ENCODE measurements around the gene NSG2. TPM values are rescaled to one million over a fixed set of nuclear protein-coding genes. Genes with fewer than 3 reads are reported as not detected.
"Not testable (repeated sequence)": the region's sequence is repeated elsewhere in the genome, so short reads cannot be mapped to it uniquely, and the experiment has no call there.

Gene NSG2
- polyA plus RNA-seq, 1 experiment = not detected

DNA sequence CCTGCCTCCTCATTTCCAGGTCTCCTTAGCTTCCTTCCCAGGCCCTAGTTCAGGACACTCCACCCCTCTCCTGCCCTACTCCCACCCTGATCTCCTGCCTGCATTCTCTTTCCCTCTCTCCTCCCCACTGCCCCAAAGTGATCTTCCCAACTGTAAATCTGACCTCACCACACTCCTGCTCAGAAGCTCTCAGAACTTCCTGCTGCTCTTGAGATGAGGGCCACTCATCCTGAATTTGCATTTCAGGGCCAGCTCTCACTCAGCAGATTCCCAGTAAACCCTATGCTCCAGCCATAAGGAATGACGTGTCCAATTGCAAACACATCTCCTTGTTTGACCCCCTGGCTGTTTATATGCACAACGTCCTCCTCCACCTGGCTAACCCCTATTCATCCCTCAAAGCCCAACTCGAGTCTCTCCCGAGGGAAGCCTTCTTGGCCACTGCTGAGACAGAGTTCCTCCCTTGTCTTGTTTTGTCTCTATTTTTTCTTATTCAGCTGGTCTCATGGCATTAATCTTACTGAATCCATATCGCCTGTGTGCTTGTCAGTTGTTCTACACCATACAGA is 95.0 kb downstream of the NSG2 start:
- CTCF ChIA-PET = no interaction called here

DNA sequence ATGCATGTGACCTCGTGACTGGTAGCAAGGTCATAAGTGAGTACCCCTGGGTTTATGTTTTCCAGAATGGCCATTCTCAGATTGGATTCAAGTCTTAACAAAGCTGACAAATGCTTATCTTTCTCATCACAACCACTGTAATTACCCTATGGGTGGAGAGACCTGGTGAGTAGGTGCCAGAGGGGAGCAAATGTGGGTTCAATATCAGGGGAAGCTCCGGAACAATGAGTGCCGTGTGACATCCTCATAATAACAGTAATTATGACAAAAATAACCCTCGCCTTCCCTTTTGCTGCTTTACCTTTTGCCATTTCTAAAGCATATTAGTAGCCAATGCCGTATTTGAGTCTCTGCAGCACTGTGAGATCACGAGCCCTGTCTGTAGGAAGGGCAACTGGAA is 95.9 kb downstream of the NSG2 start:
- no peaks in the 10 kb centered on the region for H3K9me3 ChIP-seq (ENCODE audit: control insufficient read depth, insufficient read depth, low read length)
- POLR2A ChIA-PET = no interaction called here
- DNase-seq (ENCODE audit: low read depth, low spot score) = no peak
- TF ChIP-seq, protein P1, sequence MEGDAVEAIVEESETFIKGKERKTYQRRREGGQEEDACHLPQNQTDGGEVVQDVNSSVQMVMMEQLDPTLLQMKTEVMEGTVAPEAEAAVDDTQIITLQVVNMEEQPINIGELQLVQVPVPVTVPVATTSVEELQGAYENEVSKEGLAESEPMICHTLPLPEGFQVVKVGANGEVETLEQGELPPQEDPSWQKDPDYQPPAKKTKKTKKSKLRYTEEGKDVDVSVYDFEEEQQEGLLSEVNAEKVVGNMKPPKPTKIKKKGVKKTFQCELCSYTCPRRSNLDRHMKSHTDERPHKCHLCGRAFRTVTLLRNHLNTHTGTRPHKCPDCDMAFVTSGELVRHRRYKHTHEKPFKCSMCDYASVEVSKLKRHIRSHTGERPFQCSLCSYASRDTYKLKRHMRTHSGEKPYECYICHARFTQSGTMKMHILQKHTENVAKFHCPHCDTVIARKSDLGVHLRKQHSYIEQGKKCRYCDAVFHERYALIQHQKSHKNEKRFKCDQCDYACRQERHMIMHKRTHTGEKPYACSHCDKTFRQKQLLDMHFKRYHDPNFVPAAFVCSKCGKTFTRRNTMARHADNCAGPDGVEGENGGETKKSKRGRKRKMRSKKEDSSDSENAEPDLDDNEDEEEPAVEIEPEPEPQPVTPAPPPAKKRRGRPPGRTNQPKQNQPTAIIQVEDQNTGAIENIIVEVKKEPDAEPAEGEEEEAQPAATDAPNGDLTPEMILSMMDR (IDR thresholded peaks at IDR 0.05; ENCODE audit: low read depth, low read length) = no peak
- CTCF ChIA-PET = no interaction called here
- no peaks in the 10 kb centered on the region for H3K27me3 ChIP-seq (ENCODE audit: control insufficient read depth, insufficient read depth, low read length)
- H3K4me3 ChIP-seq (ENCODE audit: low read depth, low read length) = no peak overlapping the region
- no peak overlapping the region for H3K27ac ChIP-seq (ENCODE audit: low read depth, low read length)

More for the DNA sequence above, 95.0 kb downstream of the NSG2 start:
- no peak for DNase-seq (ENCODE audit: low read depth, low spot score)
- Histone ChIP-seq H3K4me3 (ENCODE audit: low read depth, low read length) (no peak overlapping the region), H3K27me3 (ENCODE audit: control insufficient read depth, insufficient read depth, low read length) (no peaks in the 10 kb centered on the region), H3K9me3 (ENCODE audit: control insufficient read depth, insufficient read depth, low read length) (no peaks in the 10 kb centered on the region), H3K27ac (ENCODE audit: low read depth, low read length) (no peak overlapping the region)
- POLR2A ChIA-PET = no interaction called here
- TF ChIP-seq, protein P1 (IDR thresholded peaks at IDR 0.05; ENCODE audit: low read depth, low read length) = no peak

DNA sequence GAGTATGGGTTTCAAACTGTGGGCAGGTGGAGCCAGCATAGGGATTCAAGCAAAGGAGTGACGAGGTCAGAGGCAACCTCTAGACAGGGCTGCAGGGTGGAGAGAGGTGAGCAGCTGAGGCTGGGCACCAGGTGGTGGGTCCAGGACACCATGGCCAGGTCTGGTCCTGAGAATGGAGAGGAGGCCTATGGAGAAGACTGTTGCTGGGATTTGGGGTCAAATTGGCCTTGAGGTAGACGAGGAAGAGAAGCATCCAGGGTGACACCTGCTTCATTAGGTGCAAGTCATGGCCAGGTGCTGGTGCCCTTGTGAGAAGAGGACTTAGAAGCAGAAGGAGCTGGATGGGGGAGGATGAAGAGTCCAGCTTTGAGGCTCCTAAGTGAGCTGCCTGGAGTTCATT is 99.6 kb downstream of the NSG2 start:
- no peak overlapping the region for H3K4me3 ChIP-seq (ENCODE audit: low read depth, low read length)
- DNase-seq (ENCODE audit: low read depth, low spot score) = no peak
- TF ChIP-seq, protein P1 (IDR thresholded peaks at IDR 0.05; ENCODE audit: low read depth, low read length) = no peak
- H3K9me3 ChIP-seq (ENCODE audit: control insufficient read depth, insufficient read depth, low read length) = no peaks in the 10 kb centered on the region
- H3K27ac ChIP-seq (ENCODE audit: low read depth, low read length) = no peak overlapping the region
- POLR2A ChIA-PET = no interaction called here
- no peaks in the 10 kb centered on the region for H3K27me3 ChIP-seq (ENCODE audit: control insufficient read depth, insufficient read depth, low read length)
- CTCF ChIA-PET = no interaction called here

DNA sequence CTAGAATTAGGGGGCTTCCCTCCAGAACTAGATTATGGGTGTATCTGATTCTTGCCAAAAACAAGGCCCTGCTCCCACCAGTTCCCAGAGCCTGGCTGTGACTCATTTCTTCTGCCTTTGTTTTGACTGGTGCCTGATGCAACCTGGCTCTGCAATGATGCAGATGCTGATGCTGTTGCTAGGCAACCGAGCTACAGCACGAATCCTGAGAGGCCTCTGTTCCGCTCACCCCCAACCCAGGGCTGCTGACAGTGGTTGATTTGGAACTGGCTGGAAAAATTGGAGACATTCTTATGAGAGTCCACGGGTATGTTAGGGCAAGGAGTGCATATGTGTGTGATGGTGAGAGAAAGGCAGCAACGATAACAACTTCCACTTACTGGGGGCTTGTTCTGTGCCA is 100.3 kb downstream of the NSG2 start:
- CTCF ChIA-PET = no interaction called here
- Histone ChIP-seq H3K27ac (ENCODE audit: low read depth, low read length) (no peak overlapping the region), H3K27me3 (ENCODE audit: control insufficient read depth, insufficient read depth, low read length) (no peaks in the 10 kb centered on the region), H3K9me3 (ENCODE audit: control insufficient read depth, insufficient read depth, low read length) (no peaks in the 10 kb centered on the region), H3K4me3 (ENCODE audit: low read depth, low read length) (no peak overlapping the region)
- TF ChIP-seq, protein P1 (IDR thresholded peaks at IDR 0.05; ENCODE audit: low read depth, low read length) = no peak
- no peak for DNase-seq (ENCODE audit: low read depth, low spot score)
- POLR2A ChIA-PET = no interaction called here

DNA sequence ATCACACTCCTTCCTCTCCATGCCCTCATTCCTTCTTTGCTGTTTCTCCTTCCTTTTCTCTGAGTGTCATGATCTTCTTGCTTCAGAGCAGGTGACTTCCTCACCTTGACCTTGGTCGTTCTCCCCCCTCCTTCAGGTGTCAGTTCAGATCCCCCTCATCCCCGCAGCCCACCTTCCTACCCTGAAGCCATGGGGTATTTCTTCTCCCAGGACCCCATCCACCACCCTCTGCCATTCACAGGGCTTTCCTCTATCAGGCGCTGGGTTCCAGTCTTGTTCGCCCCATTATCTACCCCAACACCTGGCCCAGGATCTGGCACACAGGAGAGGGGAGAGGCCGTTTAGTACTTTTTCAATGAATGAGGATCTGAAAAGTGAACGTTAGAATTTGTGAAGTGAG is 101.0 kb downstream of the NSG2 start:
- ChIA-PET CTCF (no interaction called here), POLR2A (no interaction called here)
- Histone ChIP-seq H3K27ac (ENCODE audit: low read depth, low read length) (no peak overlapping the region), H3K27me3 (ENCODE audit: control insufficient read depth, insufficient read depth, low read length) (no peaks in the 10 kb centered on the region), H3K9me3 (ENCODE audit: control insufficient read depth, insufficient read depth, low read length) (no peaks in the 10 kb centered on the region), H3K4me3 (ENCODE audit: low read depth, low read length) (no peak overlapping the region)
- TF ChIP-seq, protein P1 (IDR thresholded peaks at IDR 0.05; ENCODE audit: low read depth, low read length) = no peak
- no peak for DNase-seq (ENCODE audit: low read depth, low spot score)

DNA sequence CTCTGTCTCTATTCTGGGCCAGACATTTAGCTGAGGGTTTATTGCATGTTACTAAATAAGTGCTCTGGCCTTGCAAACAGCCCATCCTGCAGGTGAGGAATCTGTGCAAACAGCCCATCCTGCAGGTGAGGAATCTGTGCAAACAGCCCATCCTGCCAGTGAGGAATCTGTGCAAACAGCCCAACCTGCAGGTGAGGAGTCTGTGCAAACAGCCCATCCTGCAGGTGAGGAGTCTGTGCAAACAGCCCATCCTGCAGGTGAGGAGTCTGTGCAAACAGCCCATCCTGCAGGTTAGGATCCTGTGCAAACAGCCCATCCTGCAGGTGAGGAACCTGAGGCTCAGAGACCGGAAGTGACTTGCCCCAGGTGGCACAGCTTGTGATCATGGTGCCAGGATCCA is 101.5 kb downstream of the NSG2 start:
- POLR2A ChIA-PET; DNase-seq (ENCODE audit: low read depth, low spot score); CTCF ChIA-PET; H3K27me3 ChIP-seq (ENCODE audit: control insufficient read depth, insufficient read depth, low read length); H3K9me3 ChIP-seq (ENCODE audit: control insufficient read depth, insufficient read depth, low read length); H3K4me3 ChIP-seq (ENCODE audit: low read depth, low read length); H3K27ac ChIP-seq (ENCODE audit: low read depth, low read length): not testable (repeated sequence)

Data from AG04450 (cell line).